ENCODE measurements around the gene LRRC45.

Gene LRRC45

GRCh38 chr17:82007495-82008257 lies 15.4 kb upstream of the LRRC45 start:
- H3K9me3 ChIP-seq (ENCODE audit: control insufficient read depth in 5 of 5, low read length in 5 of 5), result no peaks in the 10 kb centered on the region
- peaks cover 0 to 30% (median 9%) of the 10 kb centered on the region in 5 donors for H3K36me3 ChIP-seq (ENCODE audit: control insufficient read depth in 5 of 5, insufficient read depth in 5 of 5, low read length in 5 of 5)
- no peaks in the 10 kb centered on the region for H3K27me3 ChIP-seq (ENCODE audit: control insufficient read depth in 5 of 5, insufficient read depth in 4 of 5, low read length in 5 of 5)
- no peak overlapping the region for H3K4me3 ChIP-seq (ENCODE audit: low read depth in 1 of 5, low read length in 5 of 5)
- H3K27ac ChIP-seq (ENCODE audit: low read depth, low read length), result no peak overlapping the region
- peaks cover 8 to 32% (median 19%) of the 10 kb centered on the region in 5 donors for H3K4me1 ChIP-seq (ENCODE audit: control insufficient read depth in 5 of 5, insufficient read depth in 5 of 5, low read length in 5 of 5)
- no peak overlapping the region for H3K9ac ChIP-seq (ENCODE audit: low read length in 5 of 5)

DNA sequence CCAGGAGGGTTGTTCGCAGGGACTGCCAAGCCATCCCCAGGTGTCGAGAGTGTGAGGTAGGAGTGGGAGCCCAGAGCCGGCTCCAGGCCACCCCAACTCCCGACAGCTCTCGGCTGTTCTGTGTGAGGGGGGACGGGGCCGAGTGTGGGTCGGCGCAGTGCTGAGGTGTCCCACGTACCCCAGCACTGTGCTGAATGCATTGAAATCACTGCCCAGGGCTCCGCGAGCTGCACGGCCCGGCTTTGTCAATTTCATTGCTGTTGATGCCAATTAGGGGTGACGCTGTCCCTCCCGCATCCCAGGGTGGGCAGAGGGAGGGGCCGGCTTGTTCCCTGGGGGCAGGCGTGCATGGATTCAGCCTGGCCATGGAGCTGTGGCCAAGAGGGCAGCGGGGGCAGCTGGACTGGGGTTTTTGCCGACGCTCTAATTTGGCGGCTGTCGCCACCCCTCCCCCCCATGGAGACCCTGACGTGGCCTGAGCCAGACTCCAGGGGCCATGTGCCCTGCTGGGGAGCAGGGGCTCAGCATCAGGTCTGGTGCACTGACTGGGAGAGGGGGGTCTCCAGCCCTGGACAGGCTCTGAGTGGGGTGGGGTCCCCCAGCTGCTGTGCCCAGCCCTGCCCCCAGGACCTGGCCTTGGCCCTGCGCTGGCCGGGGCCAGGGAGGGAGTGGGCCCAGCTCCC lies 14.7 kb upstream of the LRRC45 start:
- Histone ChIP-seq H3K9ac (ENCODE audit: low read length in 5 of 5) (no peak overlapping the region), H3K4me1 (ENCODE audit: control insufficient read depth in 5 of 5, insufficient read depth in 5 of 5, low read length in 5 of 5) (peaks cover 6 to 26% (median 16%) of the 10 kb centered on the region in 5 donors), H3K27ac (ENCODE audit: low read depth, low read length) (no peak overlapping the region), H3K27me3 (ENCODE audit: control insufficient read depth in 5 of 5, insufficient read depth in 4 of 5, low read length in 5 of 5) (no peaks in the 10 kb centered on the region), H3K36me3 (ENCODE audit: control insufficient read depth in 5 of 5, insufficient read depth in 5 of 5, low read length in 5 of 5) (peaks cover 0 to 30% (median 9%) of the 10 kb centered on the region in 5 donors), H3K4me3 (ENCODE audit: low read depth in 1 of 5, low read length in 5 of 5) (no peak overlapping the region), H3K9me3 (ENCODE audit: control insufficient read depth in 5 of 5, low read length in 5 of 5) (no peaks in the 10 kb centered on the region)

DNA sequence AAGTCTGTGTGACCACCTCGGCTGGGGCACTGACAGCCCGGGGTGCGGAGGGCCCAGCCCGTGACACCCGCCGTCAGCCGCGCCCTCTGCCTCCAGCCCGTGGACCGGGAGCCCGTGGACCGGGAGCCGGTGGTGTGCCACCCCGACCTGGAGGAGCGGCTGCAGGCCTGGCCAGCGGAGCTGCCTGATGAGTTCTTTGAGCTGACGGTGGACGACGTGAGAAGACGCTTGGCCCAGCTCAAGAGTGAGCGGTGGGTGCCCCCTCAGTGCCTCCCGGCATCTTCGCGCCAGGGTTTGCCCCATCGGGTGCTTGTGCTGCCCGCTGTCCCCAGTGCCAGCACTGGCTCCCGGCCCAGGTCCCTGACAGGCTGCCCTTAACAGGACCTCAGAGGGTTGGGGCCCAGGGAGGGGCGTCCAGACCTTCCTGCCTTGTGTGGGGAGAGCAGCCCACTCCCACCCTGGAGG lies 14.1 kb upstream of the LRRC45 start:
- H3K27me3 ChIP-seq (ENCODE audit: control insufficient read depth in 5 of 5, insufficient read depth in 4 of 5, low read length in 5 of 5), result no peaks in the 10 kb centered on the region
- H3K9ac ChIP-seq (ENCODE audit: low read length in 5 of 5), result no peak overlapping the region
- peaks cover 0 to 30% (median 9%) of the 10 kb centered on the region in 5 donors for H3K36me3 ChIP-seq (ENCODE audit: control insufficient read depth in 5 of 5, insufficient read depth in 5 of 5, low read length in 5 of 5)
- H3K4me1 ChIP-seq (ENCODE audit: control insufficient read depth in 5 of 5, insufficient read depth in 5 of 5, low read length in 5 of 5), result peaks cover 6 to 20% (median 11%) of the 10 kb centered on the region in 5 donors
- no peak overlapping the region for H3K27ac ChIP-seq (ENCODE audit: low read depth, low read length)
- no peak overlapping the region for H3K4me3 ChIP-seq (ENCODE audit: low read depth in 1 of 5, low read length in 5 of 5)
- no peaks in the 10 kb centered on the region for H3K9me3 ChIP-seq (ENCODE audit: control insufficient read depth in 5 of 5, low read length in 5 of 5)

DNA sequence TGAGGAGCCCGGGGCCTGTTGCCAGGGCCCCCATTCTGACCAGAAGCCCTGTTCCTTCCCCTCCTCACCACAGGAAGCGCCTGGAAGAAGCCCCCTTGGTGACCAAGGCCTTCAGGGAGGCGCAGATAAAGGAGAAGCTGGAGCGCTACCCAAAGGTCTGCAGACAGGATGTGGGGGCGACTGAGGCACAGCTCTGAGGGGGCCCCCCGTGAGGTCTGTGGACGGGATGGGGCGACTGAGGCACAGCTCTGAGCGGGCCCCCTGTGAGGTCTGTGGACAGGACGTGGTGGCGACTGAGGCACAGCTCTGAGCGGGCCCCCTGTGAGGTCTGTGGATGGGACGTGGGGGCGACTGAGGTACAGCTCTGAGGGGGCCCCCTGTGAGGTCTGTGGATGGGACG lies 13.7 kb upstream of the LRRC45 start:
- peaks cover 6 to 15% (median 7%) of the 10 kb centered on the region in 5 donors for H3K4me1 ChIP-seq (ENCODE audit: control insufficient read depth in 5 of 5, insufficient read depth in 5 of 5, low read length in 5 of 5)

GRCh38 chr17:82010575-82011525 lies 12.3 kb upstream of the LRRC45 start:
- Histone ChIP-seq H3K4me3 (ENCODE audit: low read depth in 1 of 5, low read length in 5 of 5) (no peak overlapping the region), H3K4me1 (ENCODE audit: control insufficient read depth in 5 of 5, insufficient read depth in 5 of 5, low read length in 5 of 5) (peaks cover 5 to 10% (median 7%) of the 10 kb centered on the region in 5 donors)

More for the DNA sequence above, 13.7 kb upstream of the LRRC45 start:
- H3K27ac ChIP-seq (ENCODE audit: low read depth, low read length), result no peak overlapping the region
- H3K9me3 ChIP-seq (ENCODE audit: control insufficient read depth in 5 of 5, low read length in 5 of 5), result no peaks in the 10 kb centered on the region
- H3K9ac ChIP-seq (ENCODE audit: low read length in 5 of 5), result no peak overlapping the region
- no peak overlapping the region for H3K4me3 ChIP-seq (ENCODE audit: low read depth in 1 of 5, low read length in 5 of 5)
- H3K27me3 ChIP-seq (ENCODE audit: control insufficient read depth in 5 of 5, insufficient read depth in 4 of 5, low read length in 5 of 5), result no peaks in the 10 kb centered on the region
- H3K36me3 ChIP-seq (ENCODE audit: control insufficient read depth in 5 of 5, insufficient read depth in 5 of 5, low read length in 5 of 5), result peaks cover 0 to 30% (median 9%) of the 10 kb centered on the region in 5 donors

GRCh38 chr17:82011617-82012187 lies 11.4 kb upstream of the LRRC45 start:
- Histone ChIP-seq H3K4me1 (ENCODE audit: control insufficient read depth in 5 of 5, insufficient read depth in 5 of 5, low read length in 5 of 5) (peaks cover 0 to 1% (median 0%) of the 10 kb centered on the region in 5 donors), H3K36me3 (ENCODE audit: control insufficient read depth in 5 of 5, insufficient read depth in 5 of 5, low read length in 5 of 5) (peaks cover 0 to 29% (median 9%) of the 10 kb centered on the region in 5 donors), H3K4me3 (ENCODE audit: low read depth in 1 of 5, low read length in 5 of 5) (no peak overlapping the region), H3K9me3 (ENCODE audit: control insufficient read depth in 5 of 5, low read length in 5 of 5) (no peaks in the 10 kb centered on the region), H3K27ac (ENCODE audit: low read depth, low read length) (no peak overlapping the region), H3K9ac (ENCODE audit: low read length in 5 of 5) (no peak overlapping the region), H3K27me3 (ENCODE audit: control insufficient read depth in 5 of 5, insufficient read depth in 4 of 5, low read length in 5 of 5) (no peaks in the 10 kb centered on the region)

More at GRCh38 chr17:82010575-82011525, 12.3 kb upstream of the LRRC45 start:
- Histone ChIP-seq H3K27me3 (ENCODE audit: control insufficient read depth in 5 of 5, insufficient read depth in 4 of 5, low read length in 5 of 5) (no peaks in the 10 kb centered on the region), H3K27ac (ENCODE audit: low read depth, low read length) (no peak overlapping the region), H3K9ac (ENCODE audit: low read length in 5 of 5) (no peak overlapping the region), H3K36me3 (ENCODE audit: control insufficient read depth in 5 of 5, insufficient read depth in 5 of 5, low read length in 5 of 5) (peaks cover 0 to 27% (median 9%) of the 10 kb centered on the region in 5 donors), H3K9me3 (ENCODE audit: control insufficient read depth in 5 of 5, low read length in 5 of 5) (no peaks in the 10 kb centered on the region)

DNA sequence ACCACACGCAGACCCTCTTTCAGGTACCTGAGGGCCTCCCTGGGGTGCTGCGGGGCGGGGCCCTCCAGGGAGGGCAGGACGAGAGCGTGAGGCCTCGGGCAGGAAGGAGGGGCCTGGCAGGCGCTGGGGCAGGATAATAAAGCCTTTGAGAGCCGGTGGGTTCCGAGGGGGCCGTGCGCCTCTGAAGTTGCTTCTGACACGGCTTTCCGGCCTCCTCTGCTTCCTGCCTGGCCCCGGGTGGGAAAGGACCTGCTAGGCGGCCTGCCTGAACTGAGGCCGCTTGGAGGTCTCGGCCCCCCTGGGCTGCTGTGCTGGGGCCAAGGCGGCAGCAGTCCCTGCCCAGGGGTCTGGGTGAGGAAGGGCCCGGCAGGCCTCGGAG lies 10.9 kb upstream of the LRRC45 start:
- Histone ChIP-seq H3K9me3 (ENCODE audit: control insufficient read depth in 5 of 5, low read length in 5 of 5) (no peaks in the 10 kb centered on the region), H3K27me3 (ENCODE audit: control insufficient read depth in 5 of 5, insufficient read depth in 4 of 5, low read length in 5 of 5) (no peaks in the 10 kb centered on the region), H3K27ac (ENCODE audit: low read depth, low read length) (no peak overlapping the region), H3K36me3 (ENCODE audit: control insufficient read depth in 5 of 5, insufficient read depth in 5 of 5, low read length in 5 of 5) (peaks cover 0 to 32% (median 10%) of the 10 kb centered on the region in 5 donors), H3K9ac (ENCODE audit: low read length in 5 of 5) (no peak overlapping the region), H3K4me1 (ENCODE audit: control insufficient read depth in 5 of 5, insufficient read depth in 5 of 5, low read length in 5 of 5) (no peaks in the 10 kb centered on the region), H3K4me3 (ENCODE audit: low read depth in 1 of 5, low read length in 5 of 5) (no peak overlapping the region)

DNA sequence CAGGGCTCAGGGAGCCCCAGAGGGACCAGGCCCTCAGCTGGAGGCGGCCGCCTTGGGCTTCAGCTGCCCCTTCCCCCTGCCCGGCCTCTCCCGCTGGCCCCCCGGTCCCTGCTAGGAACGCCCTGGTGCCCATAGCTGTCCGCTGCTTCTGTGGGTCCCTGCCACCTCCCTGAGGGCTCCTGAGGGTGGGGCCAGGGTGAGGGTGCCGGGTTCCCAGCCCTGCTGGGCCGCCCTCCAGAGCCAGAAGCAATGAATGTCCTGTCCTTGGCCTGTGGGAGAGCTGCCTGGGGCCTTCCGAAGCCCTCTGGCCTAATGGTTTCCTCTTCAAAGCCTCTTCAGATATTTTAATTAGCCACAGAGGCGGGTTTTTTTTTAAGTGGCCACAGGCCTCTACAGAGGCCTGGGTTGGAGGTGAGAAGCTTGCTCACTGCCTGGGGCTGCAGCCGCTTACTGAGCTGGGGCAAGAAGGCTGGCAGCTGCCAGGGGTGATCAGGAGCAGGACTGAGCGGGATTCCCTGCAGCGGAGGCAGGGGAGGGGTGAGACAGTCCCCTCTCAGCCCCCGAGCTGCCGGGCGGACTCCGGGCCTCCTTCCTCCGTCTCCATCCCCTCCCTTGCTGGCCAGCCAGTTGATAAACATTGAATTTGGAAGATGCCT lies 10.3 kb upstream of the LRRC45 start:
- Histone ChIP-seq H3K9me3 (ENCODE audit: control insufficient read depth in 5 of 5, low read length in 5 of 5) (no peaks in the 10 kb centered on the region), H3K4me1 (ENCODE audit: control insufficient read depth in 5 of 5, insufficient read depth in 5 of 5, low read length in 5 of 5) (no peaks in the 10 kb centered on the region), H3K27me3 (ENCODE audit: control insufficient read depth in 5 of 5, insufficient read depth in 4 of 5, low read length in 5 of 5) (no peaks in the 10 kb centered on the region), H3K27ac (ENCODE audit: low read depth, low read length) (no peak overlapping the region), H3K9ac (ENCODE audit: low read length in 5 of 5) (no peak overlapping the region), H3K4me3 (ENCODE audit: low read depth in 1 of 5, low read length in 5 of 5) (no peak overlapping the region), H3K36me3 (ENCODE audit: control insufficient read depth in 5 of 5, insufficient read depth in 5 of 5, low read length in 5 of 5) (peaks cover 0 to 37% (median 12%) of the 10 kb centered on the region in 5 donors)

DNA sequence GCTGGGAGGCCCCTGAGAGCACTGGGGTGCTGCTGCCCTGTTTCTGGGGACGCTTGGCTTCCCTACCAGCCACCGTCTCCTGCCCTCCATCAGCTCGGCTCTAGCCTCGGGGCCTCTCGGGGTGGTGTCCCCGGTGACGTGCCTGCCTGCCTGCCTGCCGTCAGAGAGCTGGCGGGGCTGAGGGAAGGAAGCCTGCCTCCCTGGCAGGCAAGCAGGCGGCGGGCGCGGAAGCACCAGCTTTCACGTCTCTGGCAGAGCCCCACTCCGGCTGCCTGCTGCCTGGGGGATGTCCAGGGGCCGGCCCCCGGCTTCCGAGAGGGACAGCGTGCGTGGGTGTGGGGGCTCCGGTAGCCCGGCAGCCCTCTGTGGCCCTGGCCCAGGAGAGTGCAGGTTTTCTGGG lies 9.8 kb upstream of the LRRC45 start:
- Histone ChIP-seq H3K36me3 (ENCODE audit: control insufficient read depth in 5 of 5, insufficient read depth in 5 of 5, low read length in 5 of 5) (peaks cover 0 to 41% (median 14%) of the 10 kb centered on the region in 5 donors), H3K27ac (ENCODE audit: low read depth, low read length) (no peak overlapping the region), H3K4me1 (ENCODE audit: control insufficient read depth in 5 of 5, insufficient read depth in 5 of 5, low read length in 5 of 5) (no peaks in the 10 kb centered on the region), H3K4me3 (ENCODE audit: low read depth in 1 of 5, low read length in 5 of 5) (no peak overlapping the region), H3K9me3 (ENCODE audit: control insufficient read depth in 5 of 5, low read length in 5 of 5) (no peaks in the 10 kb centered on the region), H3K27me3 (ENCODE audit: control insufficient read depth in 5 of 5, insufficient read depth in 4 of 5, low read length in 5 of 5) (no peaks in the 10 kb centered on the region), H3K9ac (ENCODE audit: low read length in 5 of 5) (no peak overlapping the region)

Data from subcutaneous abdominal adipose tissue (tissue), 5 donors.